ENCODE data around the gene RGS12.

RGS12 gene

DNA sequence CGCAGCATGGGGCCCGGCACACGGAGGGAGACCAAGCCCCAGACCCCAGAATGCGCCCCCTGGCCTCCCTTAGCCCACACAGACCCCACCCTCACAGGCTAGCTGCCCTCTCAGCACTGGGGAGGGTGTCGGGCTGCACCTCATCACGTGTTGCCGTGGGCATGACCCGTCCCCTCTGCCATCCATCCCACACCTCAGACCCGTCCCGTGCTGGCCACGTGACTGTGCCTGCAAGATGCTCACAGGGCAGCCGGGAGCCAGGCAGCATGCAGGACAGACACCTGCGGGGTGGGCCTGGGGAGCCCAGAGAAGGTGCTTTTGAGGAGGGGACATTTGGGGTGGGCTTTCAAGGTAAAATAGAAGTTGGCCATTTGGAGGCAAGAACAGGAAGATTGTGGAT, 39.0 kb upstream of the RGS12 start:
- DNase-seq (ENCODE audit: low spot score), result no peak

DNA sequence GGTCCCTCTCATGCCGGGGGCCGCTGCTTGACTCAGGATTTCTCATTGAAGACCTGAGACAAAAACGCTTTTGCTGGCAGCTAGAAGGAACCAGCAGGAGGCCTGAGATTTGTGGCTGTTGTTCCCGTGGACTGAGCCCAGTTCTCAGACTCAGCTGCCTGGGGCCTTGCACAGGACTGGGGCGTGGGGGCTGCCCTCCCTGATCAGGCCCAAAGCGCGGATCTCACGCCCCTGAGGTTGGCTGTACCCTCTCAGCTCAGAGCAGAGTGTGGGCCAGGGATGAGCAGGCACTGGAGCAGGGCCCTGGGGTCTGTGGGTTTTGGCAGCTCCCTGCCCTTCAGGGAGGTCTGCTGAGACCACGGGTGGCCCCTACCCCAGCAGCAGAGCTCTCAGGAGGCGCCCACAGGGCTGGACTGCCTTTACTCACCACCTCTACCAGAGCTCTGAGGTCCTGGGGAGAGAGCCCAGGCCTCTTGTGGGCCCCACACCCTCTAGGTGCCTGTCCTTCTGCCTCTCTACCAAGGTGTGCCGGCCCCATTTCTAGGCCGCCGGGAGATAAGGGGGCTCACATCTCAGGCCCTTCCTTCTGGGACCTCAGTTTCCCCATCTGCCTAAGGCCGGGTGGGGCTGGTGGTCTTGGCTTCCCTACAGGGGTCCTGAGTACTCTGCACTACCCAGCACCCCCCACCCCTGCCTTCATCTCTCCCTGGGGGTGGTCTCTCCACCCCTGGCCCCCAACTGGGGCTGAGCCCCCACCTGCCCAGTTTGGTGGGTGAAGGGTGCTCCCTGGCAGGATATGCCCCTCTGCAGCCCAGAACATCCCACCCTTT, 38.3 kb upstream of the RGS12 start:
- DNase-seq (ENCODE audit: low spot score), result no peak

DNA sequence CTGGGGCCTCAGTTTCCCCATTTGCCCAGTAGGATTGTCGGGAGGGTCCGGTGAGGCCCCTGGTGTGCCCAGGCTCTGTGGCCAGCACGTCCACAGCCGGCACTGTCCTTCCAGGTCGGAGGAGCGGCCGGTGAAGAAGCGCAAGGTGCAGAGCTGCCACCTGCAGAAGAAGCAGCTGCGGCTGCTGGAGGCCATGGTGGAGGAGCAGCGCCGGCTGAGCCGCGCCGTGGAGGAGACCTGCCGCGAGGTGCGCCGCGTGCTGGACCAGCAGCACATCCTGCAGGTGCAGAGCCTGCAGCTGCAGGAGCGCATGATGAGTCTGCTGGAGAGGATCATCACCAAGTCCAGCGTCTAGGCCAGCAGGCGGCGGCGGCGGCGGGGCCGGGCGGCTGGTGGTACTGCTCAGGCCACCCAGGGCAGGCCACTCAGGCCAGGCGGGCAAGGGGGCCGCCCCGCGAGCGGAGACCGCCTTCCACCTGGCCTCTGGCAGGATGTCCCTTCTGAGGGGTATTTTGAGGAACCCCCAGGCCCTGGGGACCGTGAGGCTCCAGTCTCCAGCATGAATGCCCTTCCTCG, 37.1 kb upstream of the RGS12 start:
- DNase-seq (ENCODE audit: low spot score), result no peak

DNA sequence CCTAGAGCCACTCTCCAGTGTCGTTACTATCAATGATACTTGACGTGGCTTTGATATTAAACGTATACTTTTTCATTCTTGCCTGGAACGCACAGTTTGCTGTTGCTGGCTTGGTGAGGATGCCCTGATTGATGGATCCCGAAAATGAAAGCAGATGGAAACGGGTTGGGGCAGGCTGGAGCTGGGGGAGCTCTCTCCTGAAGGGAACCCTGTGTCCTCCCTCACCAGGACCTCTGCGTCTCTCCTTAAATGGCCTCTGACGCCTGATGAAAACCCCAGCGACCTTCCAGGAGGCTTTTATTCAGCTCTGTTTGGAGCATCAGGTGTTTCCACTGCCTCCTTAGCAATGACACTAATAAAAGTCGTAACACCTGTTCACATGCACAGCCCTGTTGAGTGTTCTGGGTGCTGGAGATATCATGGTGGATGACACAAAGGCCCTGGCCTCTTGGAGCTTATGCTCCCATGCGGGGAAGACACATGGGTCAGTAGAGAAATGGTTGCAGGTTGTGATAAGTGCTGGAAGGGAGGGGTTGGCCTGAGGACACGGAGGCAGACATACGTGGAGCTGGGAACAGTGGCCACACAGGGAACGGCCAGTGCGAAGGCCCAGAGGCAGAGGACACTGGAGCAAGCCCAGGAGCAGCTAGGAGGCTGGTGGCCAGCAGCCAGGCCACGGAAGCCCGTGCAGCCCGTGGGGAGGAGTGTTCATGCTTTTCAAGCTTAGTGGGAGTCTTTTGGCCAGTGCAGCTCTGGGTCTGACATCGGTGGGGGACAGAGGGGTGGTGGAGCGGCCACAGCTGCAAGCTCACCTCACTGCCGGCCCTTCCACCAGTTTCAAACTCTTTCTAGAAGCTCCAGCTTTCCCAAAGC, 36.4 kb upstream of the RGS12 start:
- no peak for DNase-seq (ENCODE audit: low spot score)

DNA sequence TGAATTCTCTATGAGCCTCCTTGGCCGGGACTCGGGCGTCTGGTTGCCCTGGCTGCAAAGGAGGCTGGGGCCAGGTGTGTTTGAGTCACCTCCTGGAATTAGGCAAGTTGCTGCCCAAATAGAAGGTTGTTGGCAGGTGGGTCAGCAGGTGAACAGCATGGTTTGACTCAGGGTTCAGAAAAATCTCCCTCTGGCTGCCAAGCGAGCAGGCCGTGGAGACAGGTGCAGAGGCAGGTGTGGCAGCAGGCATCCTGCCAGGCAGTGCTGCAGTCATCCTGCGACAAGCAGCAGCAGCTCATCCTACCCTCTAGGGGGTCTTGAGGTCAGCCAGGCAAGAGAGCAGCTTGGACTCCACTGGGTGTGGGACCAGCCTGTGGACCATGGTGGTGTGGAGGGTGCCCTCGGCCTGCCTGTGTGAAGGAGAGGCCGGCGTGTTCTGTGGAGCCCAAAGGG, 35.7 kb upstream of the RGS12 start:
- DNase-seq (ENCODE audit: low spot score), result no peak

DNA sequence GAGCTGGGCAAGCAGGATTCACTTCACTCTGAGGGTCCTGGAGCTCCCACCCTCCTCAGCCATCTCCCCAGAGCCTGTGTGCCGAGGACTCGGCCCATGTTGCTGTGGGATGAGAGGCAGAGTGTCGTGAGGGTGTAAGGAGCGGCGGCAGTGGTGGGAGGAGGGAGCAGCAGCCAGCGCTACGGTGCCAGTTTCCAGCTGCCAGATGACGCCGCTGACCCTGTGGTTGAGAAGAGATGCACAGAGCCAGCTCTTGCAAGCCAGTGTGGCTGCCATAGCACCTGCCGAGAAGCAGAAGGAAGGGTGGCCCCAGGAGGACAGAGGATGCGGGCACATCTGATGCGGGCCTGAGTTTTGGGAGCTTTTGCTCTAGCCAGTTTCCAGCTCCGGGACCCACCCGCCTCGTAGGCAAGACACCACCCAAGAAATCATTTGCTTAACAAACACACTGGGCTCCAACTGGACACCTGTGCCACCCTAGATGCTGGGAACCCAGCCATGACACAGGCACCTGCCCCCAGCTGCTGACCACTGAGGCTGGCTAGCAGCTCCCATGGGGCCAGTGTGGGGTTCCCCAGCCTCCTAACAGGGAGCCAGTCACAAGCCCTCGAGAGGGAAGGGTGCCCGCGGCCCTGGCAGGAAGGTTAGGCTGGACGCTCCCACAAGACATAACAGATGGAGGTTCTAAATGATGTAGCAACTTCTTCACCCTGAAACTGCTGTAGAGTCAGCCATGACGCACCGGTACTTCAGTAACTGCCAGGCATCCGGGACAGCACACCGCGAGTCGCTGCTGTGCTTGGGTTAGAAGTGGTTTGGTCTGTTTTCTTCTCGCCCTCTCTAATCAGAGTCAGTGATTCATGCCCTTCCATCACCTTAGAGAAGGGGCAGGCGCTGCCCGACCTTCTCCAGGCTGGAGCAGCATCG, 35.0 kb upstream of the RGS12 start:
- no peak for DNase-seq (ENCODE audit: low spot score)

DNA sequence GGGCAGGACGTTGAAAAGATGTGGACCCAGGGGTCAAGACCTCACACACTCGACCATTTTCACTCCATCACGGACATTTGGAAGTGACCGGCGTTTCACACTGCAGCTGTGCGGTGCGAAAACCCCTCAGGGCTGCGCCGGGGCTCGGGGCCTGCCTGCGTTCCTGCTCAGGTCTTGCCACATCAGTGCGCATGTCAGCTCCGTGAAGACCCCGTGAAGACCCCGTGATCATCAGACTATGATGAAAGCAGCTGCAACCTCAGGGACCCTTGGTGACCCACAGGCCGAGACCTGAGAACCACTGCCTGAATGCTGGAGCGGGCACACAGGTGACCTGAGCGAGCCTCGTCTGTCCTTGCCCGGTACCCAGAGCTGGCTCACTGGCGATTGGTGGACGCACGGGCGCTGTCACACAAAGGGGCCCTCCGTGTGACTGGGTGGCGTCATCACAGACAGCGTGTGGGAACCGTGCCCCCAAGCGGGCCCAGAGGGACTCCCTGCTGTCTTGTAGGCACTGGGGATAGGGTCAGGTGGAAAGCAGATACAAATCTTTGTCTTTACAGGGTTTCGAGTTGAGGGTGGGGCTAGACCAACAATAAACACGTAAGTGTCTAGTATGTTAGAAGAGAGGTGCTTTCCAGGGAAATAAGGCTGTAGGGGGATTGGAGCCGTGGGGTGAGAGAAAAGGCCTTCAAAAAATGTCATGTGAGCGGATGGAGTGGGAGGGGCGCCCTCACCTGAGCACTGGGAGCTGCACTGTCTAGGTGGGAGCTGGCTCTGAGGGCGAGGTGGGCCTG, 31.2 kb upstream of the RGS12 start:
- DNase-seq (ENCODE audit: low spot score), result no peak

DNA sequence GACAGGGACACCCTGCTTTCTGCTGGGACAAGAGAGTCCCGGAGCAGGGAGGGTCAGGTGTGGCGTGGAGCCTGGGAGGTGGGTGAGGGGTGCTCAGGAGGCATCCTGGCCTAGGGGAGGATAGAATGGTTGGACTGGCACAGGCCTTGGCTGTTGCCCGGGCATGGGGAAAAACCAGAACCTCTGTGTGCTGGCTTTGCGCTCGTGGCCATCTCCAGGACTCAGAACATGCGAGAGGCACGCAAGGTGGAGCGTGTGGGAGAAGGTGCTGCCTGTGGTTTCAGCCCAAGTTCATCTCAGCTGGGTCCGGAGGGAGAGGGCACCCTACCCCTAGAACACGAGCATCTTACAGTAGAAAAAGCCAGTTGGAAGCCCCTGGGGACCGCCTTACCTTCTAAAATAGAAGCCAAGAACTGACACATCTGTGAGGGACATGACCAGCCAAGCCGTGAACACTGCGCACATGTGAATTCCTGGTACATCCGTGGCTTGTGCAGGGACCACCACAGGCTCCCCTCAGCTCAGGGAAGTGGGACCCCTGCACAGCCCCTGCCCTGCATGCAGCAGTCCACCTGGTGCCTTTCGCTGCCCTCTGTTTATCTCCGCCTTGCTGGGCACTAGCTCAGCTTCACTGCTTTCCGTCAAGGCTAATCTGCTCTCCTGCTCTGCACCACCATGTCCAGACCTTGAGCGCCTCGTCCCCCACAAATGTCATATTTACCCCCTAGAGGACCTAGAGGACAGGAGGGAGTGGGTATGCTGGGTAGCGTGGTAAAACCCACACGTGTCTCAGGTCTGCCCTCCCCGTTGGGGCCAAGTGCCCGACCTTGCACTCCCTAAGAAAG, 30.4 kb upstream of the RGS12 start:
- DNase-seq (ENCODE audit: low spot score), result no peak

DNA sequence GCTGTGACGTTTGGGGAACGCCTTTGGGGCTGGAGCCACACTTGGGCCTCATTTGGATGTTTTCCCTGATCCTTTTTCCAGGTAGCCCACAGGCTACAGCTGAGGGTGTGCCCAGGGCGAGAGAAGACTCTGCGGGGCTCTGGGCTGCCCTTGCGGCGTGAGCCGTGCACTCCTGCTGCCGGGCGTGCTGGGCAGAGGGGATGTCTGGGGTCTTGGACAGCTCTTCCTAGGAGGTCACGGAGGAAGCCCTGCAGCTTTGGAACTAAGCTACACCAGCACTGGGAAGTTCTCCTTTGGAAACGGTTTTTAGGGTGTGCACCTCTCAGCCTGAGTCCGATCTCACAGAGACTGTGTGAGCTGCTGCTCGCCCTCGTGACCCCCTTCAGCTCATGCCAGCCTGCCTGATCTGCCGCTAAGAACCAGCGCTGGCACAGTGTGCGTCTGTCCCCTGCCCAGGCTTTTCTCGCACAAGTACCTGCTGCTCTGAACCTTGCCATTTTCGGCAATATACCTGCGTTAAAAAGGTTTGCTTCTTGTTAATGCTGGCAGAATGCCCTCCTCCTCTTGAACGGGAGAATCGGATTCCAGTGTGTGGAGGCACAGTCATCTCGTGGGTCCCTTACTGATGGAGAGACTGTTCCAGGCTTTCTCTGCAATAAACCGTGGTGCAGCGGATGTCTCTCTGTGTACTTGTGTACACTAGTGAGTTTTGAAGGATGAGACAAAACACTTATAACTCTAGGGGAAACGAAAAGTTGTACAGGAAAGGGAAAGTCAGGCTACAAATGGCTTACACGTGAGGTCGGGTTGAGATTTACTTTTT, 29.6 kb upstream of the RGS12 start:
- DNase-seq (ENCODE audit: low spot score), result no peak

DNA sequence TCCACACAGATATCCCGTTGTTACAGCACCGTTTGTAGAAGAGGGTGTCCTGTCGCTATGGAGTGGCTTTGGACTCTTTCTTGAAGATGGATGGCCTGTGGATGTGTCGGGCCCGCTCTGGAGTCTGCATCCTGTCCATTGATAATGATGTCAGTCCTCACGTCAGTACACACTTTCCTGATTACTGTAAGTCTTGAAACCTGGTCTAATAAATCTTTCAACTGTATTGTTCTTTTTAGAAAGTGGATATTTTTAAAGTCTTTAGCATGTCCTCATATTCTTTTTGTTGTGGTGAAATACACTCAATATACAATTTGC, 29.0 kb upstream of the RGS12 start:
- no peak for DNase-seq (ENCODE audit: low spot score)

DNA sequence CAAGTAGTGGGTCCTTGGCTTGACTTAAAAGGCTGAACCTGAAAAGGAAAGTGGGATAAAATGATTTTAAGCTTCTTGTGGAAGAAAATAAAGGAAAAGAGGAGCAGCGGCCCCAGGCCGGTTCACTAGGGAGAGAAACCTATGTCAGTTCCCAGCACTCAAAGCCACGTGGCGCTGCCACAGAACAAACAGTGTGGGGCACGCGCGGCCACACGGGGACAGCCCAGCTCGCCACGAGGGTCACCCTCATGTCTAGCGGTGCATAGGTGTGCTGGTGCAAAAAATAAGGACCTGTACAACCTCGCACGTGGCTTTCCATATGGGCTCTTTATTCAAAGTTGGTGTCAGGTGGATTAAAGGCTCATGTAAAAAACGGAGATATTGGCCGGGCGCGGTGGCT, 26.7 kb upstream of the RGS12 start:
- DNase-seq (ENCODE audit: low spot score), result no peak

DNA sequence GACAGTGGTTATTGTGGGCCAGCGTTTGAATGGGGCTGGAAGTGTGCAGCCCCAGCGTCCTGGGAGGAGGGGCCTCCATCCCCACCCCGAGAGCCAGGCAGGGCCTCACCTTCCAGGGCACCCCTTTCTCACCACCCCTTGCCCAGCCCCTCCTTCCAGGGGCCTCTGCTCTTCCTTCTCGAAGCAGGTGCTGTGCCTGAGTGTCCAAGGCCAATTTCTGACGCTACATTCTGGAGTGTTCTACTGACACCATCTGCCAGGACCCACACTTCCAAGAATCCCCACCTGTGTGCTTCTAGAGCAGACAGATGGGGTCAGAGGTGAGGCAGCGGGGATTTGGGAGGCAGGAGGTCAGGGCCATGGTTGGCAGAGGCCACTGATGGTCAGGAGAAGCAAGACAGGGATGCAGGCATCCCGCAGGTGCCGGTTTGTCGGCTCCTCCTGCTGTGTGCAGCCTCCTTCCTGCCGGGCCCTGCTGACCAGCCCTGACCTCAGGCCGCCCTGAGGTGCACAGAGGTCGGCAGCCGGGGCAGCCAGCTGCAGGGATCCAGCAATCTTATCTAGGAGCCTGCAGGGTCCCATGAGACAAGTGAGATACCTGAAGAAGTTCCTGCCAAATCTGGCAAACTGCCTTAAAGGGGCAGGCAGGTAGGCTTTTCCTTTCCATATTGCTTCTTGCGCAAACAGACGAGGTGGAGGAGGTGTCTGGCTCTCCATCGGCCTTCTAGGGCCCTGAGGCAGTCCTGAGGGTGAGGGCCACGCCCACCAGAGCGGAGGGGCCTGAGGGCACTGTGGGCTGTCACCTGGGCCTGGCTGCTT, 25.0 kb upstream of the RGS12 start:
- no peak for DNase-seq (ENCODE audit: low spot score)

DNA sequence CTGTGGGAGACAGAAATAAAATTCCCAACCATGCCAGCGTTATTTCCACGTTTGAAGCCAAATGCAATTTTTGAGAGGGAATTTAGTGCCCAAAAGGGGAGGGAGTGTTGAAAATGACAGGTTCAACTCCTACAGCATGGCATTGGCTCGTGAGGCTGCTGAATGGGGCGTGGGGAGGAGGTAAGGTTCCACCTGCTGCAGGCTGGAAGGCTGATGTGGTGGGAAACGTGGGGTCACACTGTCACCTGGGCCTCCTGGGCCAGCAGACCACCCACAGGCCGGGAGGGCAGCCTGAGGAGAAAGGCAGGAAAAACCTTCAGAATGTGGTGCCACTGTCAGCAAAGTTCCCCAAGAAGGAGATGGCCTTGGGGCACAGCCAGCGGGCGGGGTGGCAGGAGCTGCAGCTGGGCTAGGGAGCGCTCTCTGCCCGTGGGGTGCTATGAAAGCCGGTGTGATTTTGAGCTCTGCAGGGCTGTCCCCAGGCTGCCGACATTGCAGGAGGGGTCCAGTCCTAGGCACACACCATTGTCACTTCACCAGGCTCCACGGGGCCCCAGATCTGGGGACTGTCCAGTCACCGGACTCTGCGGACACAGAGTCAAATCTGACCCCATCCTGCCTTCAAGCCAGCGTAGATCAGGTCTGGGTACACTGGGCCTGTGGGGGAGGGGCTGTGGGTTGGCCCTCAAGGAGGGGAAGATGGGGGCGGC, 24.3 kb upstream of the RGS12 start:
- DNase-seq (ENCODE audit: low spot score), result no peak

DNA sequence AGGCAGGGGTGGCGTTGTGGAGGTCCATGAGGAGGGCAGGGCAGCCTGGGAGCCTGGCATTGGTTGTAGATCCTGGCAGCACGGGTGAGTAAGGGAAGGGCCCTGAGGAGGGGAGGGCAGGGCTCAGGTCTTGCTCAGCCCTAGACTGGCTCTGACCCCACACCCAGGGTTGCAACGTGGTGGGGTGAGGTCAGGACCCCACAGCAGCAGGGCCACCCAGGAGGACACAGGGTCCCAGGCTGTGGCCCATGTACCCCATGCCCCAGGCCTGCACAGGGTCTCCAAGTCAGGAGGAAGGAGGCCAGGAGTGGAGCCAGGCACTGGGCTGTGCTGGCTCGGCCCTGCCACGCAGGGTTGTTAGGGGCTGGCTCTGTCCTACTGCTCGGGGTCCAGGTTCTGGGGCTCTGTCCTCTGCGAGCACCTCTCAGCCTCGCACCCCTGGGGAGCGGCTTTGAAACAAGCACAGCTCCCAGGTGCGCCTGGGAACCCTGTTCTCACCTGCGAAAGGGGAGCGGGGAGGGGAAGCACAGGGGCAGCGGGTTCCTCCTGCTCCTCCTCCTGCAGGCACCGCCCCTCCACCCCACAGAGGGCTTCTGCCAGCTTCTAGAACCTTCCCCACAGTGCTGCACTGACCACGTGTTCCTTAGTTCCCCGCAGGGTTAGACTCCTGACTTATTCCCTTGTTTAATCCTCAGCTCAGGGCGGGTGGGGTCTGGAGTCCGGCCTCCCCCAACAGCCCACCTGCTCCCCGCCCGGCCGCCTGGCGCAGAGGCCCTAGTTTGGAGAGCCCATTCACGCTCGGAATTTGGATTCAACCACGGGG, 23.5 kb upstream of the RGS12 start:
- DNase-seq (ENCODE audit: low spot score), result no peak

DNA sequence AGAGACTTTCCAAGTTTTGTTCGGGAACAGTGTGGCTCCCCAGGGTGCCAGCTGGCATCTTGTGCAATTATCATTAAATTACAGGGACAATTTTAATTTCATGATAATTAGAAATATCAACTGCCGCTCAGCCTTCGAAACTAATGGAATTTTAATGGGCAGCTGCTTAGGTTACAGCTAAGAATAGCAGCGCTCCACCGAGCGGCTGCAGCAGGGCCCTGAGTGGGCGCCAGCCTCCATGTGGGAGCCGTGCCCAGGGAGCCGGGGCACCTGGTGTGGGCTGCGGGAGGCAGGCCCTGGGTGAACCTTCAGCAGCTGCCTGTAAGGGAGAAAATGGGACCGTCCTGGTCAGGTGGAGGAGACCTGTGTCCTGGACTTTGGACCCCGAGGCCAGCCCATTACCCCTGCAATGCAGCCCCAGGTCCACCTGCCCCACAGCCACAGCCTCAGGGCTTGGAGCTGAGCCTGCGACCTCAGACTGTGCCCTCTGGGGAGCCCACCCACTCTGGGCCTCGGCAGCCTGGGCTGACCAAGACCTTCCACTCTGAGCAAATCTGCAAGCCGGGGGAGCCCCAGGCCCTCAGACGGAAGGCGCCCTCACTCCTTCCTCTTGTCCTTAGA, 22.7 kb upstream of the RGS12 start:
- DNase-seq (ENCODE audit: low spot score), result no peak

DNA sequence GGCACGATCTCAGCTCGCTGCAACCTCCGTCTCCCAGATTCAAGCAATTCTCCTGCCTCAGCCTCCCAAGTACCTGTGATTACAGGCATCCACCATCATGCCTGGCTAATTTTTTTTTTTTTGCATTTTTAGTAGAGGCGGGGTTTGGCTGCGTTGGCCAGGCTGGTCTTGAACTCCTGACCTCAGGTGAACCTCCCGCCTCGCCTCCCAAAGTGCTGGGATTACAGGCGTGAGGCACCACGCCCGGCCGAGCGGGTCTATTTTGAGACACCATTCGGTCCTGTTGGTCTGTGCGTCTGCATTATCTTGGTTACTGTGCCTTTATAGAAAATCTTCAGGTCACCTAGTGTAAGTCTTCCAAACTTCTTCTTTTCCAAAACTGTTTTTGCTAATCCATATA, 21.7 kb upstream of the RGS12 start:
- no peak for DNase-seq (ENCODE audit: low spot score)

All from COLO829 (cell line).